HG03378 (cell line): ENCODE measurements around the gene NAB2.
"Not testable (repeated sequence)": the region's sequence is repeated elsewhere in the genome, so short reads cannot be mapped to it uniquely, and the experiment has no call there.

ENCODE experiments used
- ATAC-seq: cut with Tn5 transposase; IDR thresholded peaks from one replicate; pipeline ENCODE4 v1.9.1; 2021; ENCODE audit warnings: mild to moderate bottlenecking, moderate library complexity; ENCODE audit not compliant: unreplicated experiment

Gene NAB2

DNA sequence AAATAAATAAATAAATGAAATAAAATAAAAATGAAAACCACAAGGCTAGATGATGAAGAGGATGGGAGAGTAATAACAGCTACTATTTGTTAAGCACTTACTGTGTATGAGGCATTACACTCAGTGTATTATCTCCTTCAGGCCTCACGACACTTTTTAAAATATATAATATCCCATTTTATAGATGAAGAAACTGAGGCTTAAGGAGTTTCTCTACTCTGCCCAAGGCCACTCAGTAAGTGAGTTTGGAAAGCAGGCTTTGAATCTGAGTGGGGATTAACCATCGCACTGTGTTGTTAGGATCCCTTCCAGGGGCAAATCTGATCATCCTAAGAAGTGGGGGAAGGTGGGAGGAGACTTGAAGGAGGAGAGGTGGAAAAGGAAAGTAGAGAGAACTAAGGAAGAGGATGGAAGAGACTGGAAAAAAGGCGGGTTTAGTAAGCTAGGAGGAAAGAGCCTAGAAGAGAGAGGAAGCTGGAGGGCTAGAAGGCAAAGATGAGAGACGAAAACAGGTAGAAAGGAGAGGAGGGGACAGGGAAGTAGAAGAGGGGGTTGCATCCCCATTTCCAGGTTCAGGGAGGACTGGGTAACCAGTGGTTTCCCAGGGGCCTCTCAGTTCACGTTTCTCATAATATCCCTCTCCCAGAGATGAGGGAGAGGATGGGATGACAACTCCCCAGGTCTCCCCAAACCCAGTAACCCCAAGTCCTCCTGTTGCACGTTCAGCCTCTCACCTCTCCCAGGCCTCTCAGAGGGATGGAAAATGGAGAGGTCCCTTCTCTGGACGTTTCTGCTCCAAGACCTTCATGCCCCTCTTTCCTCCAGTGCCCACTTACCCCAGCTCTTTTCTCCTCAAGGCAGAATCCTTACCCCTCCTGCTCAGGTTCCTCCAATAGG lies 20.5 kb downstream of the NAB2 start:
- ATAC-seq = no peak

DNA sequence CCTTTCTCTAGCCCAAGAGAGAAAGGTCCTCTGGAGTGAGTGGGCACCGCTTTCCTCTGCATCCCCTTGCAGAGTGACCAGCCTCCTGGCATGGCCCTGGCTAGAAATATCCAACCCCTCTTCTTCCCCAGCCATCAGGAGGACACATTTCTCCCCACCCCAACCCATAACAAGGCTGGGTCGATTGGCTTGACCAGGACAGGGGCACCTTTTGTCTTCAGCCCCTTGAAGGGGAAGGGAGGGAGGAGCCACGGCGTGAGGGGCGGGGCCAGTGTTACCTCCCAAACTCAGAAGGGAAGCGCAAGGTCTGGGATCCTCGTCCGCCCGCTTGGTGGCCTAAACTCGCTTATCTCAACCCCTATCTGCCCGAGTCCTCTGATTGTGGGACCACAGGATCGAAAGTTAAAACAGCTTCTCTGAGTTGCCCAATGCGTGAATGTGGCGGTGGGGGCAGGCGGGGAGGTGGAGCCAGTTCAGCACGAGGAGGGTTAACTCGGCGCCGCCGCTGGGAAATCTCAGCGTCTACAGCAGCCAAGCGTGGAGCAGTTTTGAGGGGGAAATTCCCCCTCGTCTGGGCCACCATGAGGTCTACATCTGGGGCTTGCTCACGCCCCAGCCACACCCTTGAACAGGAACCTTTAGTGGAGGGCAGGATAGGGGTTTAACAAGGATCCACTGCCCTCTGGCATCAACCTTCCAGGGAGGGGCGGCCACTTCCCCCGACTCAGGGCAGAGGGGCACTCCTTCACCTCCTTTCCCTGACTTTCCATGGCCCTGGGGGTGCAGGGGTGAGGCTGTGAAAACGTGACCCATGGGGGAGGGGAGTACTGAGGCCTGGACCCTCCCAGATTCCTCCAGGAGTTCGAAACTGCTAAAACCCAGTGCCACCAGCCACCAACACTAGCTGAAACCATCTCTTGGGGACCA lies 21.5 kb downstream of the NAB2 start:
- ATAC-seq = no peak

DNA sequence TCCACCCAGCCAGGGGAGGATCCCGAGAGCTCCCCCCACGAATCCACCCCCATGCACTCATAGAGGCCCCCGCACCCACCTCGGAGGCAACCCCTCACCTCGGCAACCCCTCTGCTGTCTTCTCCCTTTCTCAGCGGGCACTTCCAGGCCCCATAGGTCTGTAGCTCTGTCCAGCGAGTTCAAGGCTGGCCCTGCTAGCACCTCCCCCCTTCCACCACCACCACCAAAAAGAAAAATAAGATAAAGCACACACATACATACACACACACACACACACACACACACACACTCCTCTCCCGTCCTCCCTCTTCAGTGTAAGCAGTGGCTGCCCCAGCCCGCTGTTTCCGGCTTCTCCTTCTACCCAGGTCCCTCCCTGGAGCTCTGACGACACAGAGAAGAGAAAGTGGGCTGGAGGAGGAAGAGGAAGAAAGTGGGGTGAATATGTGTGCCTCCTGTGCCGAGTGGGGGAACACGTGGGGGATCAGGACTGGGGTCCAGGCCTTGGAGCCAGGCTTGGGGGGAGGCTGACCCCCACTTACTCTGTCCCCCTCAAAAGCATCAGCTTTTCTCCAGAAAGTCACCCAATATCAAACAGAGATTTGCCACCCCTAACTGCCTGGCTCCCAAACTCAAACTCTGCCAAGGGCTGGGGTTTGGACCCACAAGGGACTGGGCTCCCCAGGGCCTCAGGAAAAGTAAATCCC lies 22.3 kb downstream of the NAB2 start, which contains the start of gene STAT6:
STAT6 (minus strand) TSS at position 332 of the 704 bp plus-strand sequence. CDS start 3,084 bp downstream, outside the sequence.
- ATAC-seq = peak; percentile 41

DNA sequence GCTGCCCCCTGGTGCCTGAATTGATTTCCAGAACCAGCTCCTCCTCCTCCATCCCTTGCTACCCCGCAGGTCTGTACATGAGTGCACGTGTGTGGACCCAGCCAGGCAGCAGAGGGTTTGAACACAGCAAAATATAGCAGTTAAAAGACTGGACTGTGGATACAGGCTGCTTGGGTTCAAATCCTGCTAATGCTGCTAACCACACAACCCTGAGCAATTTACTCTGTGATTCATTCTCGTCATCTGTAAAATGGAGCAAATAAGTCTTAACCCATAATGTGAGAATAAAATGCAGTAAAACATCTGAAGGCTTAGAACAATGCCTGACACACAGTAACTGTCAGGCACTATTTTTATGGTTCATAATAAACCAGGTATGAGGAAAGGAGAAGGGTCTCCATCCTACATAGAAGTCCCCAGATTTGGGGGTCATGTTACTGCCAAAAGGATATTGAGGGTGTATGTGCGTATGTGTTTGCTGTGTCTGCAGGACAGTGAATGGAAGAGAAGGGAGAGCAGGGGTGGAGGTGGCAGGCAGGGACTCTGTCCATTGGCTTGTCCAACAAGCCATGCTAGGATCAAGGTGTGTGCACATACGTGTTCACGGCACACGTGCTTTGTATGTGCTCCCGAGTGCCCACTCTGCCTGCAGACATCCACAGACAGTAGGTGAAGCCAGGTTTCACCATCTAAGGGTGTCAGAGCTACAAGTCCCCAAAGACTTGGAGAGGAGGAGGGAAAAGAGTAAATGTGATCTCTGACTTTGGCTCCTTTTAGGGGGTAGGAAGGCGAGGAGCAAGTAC lies 23.8 kb downstream of the NAB2 start:
- ATAC-seq = peak; percentile 62

DNA sequence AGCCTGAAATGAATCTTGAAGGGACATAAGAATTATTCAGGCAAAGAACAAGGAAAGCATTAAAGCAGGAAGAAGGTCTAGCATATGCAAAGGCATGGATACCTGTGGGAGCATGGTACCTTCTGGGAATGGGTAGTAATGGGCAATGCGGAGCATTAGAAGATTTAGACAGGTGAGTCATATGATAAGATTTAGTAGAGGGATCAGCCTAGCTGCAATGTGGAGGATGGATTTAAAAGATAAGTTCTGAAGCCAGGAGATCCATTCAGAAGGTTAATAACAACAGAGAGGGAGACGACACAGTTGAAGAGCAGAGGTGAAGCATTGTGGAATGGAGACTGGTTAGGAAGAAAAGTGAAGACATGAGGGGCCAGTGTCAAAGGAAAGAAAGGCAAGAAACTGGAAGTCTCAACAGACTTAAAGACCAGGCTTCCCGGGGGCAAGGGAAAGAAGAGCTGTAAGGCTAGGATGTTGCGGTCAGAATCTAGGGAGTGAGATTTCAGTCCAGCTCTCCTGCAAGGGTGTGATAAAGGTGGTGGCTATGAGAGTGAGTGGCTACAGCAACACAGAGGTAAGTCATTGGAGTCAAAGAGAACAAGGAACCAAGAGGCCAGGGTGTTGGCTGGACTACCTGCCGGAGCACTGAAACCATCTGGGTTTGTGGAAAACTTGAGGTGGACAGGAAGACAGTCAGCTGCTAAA lies 27.8 kb downstream of the NAB2 start:
- ATAC-seq = no peak

DNA sequence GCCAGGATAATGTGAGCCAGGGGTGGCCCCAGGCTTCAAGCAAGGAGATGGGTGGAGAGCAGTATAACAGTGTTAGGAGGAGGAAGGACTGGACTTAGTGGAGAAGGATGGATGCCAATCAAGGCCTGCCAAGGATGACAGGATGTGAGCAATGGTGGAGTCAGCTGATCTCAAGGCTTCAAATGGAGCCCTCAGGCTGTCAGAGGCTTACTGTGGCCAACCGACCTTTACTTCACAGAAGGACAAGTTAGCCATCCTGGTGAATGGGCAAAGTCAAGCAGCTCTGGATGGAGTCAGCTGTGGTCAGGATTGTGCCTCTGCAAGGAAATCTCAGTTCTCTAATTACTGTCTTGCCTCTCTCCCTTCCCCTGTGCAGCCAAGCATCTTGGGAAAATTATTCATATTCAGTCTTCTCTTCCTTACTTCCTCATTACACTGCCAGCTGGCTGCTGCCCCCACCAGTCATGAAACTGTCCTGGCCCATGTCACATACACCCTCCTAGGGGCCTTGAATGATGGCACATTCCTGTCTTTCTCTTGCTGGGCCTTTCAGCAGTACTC lies 29.9 kb downstream of the NAB2 start:
- no peak for ATAC-seq

DNA sequence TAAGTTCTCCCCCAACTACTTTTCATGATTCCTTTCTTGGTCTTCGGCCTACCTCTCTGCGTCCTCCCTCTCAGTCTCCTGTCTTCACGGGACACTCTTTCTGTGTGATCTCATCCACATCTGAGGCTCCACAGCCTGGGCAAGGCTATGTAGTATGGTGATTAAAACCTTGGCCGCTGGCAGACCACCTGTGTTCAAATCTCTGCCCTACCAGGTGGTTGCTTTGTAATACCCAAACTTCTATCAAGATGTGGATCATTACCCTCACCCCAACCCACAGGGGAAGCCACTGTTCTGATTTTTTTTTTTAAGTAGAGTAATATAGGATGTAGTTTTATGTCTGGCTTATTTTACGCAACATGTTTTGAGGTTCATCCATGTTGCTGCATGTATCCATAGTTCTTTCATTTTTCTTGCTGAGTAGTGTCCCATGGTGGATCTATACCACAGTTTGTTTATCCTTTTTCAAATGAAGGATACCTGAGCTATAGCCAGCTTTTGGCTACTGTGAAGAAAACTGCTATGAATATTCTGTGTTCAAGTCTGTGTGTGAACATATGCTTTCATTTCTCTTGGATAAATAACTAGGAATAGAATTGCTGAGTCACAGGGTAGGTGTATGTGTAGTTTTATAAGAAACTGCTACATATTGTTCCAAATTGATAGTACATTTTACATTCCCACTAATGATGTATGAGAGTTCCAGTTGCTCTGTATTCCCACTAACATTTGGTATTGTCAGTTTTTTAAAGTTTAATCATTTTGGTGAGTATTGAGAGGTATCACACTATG lies 30.6 kb downstream of the NAB2 start:
- no peak for ATAC-seq

DNA sequence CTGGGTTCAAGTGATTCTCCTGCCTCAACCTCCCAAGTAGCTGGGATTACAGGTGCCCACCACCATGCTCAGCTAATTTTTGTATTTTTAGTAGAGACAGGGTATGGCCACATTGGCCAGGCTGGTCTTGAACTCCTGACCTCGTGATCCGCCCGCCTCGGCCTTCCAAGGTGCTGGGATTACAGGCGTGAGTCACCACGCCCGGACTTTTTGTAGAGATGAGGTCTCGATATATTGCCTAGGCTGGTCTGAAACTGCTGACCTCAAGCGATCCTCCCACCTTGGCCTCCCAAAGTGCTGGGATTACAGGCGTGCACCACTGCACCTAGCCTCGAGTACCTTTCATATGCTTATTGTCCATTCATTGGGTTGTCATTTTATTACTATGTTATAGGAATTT lies 31.8 kb downstream of the NAB2 start:
- ATAC-seq = not testable (repeated sequence)

DNA sequence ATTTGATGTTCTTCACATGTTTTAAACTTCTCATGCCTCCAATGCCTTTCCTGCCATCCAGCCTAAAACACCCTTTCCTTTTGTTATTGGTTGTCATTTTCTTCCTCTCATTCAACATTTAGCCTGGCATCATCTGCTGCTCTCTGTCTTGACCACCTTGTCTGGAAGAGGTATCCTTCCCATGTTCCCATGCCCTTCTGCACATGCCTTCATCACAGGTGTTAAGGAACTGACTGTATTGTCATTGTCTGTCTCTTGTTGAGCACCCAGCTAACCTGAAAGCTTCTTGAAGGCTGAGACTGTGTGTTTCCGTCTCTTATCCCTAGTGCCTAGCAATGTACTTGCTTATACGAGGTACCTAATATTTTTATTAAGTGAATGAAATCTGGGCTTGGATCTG lies 34.9 kb downstream of the NAB2 start:
- ATAC-seq = no peak

DNA sequence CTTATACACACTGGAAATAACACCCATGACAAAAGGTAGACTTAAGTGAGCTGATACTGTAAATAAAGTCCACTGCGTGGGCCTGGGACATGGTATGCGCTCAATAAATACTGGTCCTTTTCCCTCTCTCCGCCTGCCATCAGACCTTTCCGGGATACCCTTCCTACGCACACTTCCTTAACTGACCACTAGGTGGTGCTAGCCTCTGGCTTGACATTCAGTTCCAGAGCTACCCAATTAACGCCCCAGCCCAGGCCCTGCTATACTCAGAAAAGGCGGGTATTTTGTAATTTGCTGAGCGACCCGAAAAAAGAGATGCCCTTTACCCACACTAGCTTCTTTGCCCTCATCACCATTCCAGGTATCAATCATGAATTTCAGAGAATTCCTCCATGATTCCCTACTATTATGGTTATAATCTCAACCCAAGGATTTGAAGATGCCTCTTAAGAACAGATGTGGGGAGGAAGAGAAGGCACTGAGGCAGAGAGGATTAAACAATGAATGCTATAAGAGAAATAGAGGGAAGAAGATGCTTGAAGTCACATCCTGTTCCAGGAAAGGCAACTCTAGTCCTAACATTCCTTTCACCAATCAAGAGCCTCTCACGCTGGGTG lies 35.5 kb downstream of the NAB2 start:
- peak; percentile 62 for ATAC-seq

DNA sequence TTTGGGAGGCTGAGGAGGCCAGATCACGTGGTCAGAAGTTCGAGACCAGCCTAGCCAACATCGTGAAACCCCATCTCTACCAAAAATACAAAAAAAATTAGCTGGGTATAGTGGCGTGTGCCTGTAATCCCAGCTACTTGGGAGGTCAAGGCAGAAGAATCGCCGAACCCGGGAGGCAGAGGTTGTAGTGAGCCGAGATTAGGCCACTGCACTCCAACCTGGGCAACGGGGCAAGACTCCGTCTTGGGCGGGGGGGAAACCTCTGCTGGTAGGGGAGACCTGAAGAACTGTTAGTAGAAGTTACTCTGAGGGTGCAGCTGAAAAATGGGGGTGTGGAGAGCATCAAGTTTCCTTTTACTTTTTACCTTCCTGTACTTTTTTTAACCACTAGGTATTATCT lies 37.1 kb downstream of the NAB2 start:
- ATAC-seq = no peak

DNA sequence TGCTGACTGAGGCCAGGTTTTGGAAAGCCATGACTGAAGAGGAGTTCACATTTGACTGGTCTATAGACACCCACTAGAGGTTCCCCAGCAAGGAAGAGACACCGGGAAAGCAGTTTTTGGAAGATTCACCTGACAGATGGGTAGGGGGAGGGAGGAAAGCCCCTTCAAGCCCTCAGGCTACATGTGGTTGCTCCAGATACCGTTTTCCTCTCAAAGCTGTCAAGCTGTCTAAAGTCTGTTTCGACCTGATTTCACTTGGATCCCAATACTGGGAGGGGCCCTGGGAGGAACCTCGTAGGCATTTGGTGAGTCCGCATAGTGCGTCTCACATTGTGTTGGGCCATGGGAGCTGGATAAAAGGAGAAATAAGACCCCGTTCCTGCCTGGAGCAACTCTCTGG lies 37.6 kb downstream of the NAB2 start:
- ATAC-seq = no peak

DNA sequence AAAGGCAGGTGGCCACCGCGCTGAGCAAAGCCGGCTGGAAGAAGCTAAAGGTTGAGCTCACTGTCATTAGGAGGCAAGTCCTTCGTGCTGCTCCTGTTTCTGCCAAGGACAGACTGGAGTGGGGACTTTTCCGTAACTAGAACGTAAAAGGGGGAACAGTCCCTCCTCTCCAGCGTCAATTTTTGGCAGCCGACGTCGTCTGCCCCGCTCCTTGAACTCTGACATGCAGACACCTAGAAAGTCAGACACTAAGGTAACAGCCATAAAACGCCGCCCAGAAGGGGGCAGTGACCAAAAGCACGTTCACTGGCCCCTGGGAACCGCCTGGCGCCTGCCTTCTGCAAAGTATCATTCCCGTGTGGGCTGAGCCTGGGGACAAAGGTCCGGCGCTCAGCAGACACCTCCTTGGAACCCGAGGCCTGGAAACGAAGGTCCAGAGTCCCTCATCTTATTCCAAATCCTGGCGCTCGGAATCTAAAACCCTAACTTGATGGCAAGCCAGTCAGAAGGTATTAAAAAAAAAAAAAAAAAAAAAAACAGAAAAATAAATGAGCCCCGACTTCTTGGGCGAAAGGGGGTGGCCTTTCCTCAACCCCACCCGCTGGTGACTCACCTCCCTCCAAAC lies 38.3 kb downstream of the NAB2 start:
- ATAC-seq = no peak

DNA sequence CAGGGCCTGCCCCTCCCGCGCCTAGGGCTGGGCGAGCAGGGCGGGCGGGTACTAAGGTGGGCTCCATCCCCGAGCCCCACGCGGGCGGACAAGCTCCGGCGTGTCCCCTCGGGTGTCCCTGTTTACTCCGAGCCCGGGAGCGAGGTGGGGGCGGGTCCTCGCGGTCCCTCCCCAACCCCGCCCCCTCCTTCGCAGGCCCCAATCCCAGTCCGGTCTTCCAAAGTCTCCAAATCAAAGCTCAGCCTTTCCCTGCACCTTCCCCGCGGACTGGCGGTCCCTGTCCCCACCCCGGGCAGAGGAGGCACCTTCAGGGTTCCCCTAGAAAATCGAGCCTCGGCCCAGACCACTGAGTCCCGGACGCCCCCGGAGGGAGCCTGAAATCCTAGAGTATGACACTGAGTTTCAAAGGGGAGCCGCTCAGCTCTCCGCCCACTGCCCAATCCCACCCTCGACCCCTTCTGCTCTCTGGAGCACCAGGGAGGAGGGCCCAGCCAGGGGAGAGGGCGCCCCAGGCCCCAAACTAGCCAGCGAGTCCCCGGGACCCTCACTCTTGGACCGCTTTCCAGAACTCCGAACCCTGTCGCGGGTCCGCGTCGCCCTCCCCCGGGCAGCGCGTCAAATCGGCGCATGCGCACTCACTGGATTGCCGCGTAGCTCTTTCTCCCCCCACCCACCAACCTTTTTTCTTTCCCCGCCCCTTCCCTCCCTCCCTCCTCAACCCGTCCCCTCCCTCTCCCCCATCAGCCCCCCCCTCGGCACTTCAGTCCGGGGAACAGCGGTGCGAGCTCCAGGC lies 39.0 kb downstream of the NAB2 start, which contains the start of gene LRP1:
LRP1 (plus strand) TSS at position 758 of the 793 bp plus-strand sequence. CDS start 482 bp downstream, outside the sequence.
- no peak for ATAC-seq

DNA sequence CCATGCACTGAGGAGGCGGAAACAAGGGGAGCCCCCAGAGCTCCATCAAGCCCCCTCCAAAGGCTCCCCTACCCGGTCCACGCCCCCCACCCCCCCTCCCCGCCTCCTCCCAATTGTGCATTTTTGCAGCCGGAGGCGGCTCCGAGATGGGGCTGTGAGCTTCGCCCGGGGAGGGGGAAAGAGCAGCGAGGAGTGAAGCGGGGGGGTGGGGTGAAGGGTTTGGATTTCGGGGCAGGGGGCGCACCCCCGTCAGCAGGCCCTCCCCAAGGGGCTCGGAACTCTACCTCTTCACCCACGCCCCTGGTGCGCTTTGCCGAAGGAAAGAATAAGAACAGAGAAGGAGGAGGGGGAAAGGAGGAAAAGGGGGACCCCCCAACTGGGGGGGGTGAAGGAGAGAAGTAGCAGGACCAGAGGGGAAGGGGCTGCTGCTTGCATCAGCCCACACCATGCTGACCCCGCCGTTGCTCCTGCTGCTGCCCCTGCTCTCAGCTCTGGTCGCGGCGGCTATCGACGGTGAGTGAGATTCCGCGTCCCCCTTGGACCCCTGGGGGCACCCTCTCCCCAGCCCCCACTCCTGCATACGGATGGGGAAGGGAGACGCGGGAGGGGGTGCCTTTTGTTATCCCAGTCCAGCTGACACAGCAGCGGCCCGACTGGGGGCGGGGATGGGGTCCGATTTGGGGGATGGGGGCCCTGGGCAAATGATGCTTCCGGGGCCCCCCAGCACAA lies 39.8 kb downstream of the NAB2 start:
- no peak for ATAC-seq

DNA sequence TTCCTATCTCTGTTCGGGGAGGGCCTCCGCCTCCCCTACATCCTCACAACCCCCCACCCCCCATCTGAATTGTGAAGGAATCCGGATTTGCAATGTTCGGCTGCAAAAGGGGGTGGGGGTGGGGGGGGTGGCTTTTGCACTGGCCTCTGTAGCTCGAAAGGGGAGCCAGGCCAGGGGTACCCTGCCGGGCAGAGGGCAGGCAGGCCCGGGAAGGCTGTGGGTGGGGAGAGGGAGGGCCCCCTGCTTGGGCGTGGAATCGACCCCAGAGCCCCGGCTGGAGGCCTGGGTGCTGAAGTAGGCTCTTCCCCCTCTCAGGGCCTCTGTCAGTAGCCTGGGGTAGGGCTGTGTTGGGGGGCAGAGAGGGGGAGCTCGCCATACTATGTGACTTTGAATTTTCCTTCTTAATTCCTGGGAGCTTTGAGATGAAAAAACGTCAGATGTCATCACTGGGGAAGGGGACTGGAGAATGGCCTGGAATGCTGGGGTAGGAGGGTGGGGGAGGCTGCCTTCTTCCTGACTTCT lies 40.5 kb downstream of the NAB2 start:
- ATAC-seq = no peak
